HG02943 (cell line): Measurements from ENCODE around the gene ZNF780B.
A peak's percentile ranks its signal among the peaks of the same experiment; 100 is the strongest.

Source experiments
- ATAC-seq: cut with Tn5 transposase; IDR thresholded peaks from one replicate; pipeline ENCODE4 v1.9.1; 2021; ENCODE audit warnings: mild to moderate bottlenecking, low read depth, moderate library complexity; ENCODE audit not compliant: unreplicated experiment

Gene ZNF780B

DNA sequence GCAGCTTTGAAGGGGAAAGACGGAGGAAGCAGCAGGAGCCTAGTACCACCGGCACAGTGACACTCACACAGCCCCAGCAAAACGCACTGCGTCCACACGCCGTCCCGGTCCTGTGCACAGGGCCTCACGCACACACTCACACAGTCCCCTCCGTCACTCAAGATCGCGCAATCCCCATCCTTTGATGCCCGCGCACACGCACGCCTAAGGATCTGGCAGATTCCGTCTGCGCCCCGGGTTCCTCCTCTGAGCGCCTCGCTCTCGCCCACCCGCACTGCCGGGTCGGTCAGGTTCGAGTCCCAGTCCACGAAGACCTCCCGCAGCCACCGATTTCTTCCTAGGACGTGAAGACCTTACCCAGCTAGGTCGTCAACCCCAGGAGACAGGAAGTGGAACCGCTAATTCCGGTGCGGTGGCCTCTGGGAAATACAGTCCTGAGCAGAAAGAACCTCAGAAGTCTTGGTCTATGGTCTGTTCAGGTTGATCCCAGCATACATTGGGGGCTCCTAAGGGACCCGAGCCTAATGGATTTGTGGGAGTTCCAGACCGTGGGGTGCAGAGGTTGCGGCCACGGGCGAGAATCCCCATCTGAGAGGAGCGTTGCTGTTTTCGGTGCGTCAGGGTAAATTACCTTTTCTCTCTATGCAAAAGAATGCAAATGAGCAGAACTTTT is at the start of gene ZNF780B:
TSS of gene ZNF780B (minus strand) at position 400 of the 673 bp plus-strand sequence. CDS start 5,899 bp downstream, outside the sequence.
- peak; percentile 90 for ATAC-seq

DNA sequence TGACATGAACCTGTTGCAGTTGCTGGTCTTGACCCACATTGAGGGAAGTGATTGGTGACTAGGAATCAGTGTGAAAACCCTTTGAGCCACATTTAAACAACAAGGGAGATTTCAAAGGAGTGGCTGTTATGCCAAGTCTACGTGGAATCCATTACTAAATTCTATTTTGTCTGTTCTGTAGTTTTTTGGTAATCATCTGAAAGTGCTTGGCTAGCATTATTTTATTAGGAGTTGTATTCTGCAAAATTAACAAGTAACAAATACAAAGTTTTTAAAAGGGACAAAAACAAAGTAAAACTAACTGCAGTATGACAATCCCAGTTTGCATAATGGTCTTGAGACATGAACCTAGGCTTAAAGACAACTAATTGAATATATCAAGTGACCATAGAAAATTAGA is 48.7 kb upstream of the ZNF780B start:
- no peak for ATAC-seq

DNA sequence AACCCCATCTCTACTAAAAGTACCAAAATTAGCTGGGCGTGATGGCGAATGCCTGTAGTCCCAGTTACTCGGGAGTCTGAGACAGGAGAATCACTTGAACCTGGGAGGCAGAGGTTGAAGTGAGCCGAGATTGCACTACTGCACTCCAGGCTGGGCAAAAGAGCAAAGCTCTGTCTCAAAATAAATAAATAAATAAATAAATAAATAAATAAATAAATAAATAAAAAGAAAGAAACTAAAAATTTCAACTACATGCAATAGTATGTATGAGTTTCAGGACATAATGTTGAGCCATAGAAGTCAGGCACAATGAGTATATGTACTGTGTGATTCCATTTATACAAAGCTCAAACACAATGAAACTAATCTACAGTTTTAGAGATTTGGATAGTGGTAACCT is 47.6 kb upstream of the ZNF780B start:
- ATAC-seq: no peak

DNA sequence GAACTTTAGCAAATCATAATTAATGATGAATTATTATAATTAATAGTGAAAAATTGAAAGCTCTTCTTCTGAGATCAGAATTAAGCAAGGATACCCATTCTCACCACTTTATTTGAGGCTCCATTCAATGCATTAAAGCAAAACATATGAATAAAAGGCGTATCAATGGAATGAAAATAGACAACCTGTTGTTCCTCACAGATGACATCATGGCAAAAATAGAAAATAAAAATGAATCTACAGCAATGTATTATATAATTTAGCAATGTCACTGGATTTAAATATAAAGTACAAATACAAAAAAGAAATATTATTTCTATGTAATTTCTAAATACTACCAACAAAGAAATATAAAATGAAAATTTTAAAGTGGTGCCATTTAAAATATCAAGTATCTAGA is 45.8 kb upstream of the ZNF780B start:
- no peak for ATAC-seq

DNA sequence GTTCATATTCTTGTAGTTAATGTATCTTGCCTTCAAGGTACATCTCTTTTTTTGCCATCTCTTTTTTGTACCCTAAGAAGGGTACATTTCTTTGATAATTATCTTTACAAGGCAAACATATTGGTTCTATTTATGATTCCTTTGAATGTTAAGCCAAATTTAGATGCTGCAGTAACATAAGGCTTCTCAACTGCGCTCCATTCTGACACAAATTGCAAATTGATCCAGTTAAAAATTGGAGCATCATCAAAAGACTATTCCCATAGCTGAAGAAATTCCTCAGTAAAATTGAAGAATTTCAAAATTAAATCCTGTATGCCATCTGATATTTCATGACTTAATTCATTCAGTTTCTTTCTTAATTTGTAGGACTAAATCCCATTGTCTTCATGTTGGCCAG is 37.4 kb upstream of the ZNF780B start:
- no peak for ATAC-seq

DNA sequence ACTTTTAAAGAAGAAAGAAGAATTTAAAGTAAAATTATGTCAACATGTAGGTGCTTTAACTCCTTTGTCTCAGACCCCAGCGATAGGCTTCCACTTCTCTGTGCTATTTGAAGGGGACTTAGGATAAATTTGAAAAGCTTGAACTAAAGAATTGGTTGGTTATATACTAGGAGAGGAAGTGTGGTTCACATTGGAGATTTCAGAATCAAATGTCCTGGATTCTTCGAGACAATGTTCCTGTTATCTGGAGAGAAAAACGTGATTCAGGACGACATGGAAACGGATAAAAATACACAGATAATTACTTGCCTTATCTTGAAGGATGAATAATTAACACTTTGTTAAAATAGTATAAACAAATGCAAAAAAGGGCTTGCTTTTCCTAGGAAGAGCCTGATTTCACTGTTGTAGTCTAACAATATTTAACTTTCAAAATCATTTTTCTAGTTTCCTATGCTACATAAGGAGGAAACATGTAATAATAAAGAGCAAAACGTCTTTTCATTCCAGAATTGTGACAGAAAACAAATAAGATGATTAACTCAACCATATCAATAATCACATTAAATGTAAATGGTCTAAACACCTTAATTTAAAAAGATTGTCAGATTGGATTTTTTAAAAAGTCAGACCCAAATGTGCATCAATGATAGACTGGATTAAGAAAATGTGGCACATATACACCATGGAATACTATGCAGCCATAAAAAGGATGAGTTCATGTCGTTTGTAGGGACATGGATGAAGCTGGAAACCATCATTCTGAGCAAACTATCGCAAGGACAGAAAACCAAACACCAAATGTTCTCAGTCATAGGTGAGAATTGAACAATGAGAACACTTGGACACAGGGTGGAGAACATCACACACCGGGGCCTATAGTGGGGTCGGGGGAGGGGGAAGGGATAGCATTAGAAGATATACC is 35.4 kb upstream of the ZNF780B start:
- ATAC-seq: no peak

DNA sequence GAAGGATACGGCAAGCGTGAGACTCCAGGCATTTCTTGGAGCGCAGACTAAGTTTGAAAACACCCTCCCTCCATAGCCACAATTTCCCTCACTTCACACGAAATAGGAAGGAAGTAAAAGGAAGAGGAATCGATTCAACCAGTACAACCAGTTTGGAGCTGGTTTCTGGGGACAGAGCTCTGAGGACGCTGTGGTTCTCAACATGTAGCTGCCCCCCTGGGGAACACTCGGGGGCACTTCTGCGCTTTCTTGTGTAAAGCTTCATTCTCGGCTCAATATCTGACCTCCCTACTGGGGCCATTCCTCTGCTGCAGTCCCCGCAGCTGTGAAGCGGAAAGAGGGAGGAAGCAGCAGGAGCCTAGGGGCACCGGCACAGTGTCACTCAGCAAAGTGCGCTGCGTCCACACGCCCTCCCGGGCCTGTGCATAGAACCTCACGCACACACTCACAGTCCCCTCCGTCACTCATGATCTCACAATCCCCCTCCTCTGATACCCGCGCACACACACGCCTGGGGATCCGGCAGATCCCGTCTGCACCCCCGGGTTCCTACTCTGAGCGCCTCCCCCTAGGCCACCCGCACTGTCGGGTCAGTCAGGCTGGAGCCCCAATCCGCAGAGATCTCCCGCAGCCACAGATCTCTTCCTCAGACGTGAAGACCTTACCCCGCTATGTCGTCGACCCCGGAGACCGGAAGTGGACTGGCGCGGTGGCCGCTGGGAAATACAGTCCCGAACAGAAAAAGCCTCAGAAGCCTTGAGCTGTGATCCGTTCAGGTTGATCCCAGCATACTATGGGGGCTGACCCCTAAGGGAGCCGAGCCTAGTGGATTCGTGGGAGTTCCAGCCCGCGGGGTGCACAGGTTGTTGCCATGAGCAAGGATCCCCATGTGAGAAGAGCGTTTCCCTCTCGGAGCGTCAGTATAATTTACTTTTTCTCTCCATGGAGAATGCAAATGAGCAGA is 34.5 kb upstream of the ZNF780B start, which contains the start of gene ZNF780A:
TSS of gene ZNF780A (minus strand) at position 703 of the 964 bp plus-strand sequence. CDS start 6,190 bp downstream, outside the sequence.
- ATAC-seq: peak; percentile 73

DNA sequence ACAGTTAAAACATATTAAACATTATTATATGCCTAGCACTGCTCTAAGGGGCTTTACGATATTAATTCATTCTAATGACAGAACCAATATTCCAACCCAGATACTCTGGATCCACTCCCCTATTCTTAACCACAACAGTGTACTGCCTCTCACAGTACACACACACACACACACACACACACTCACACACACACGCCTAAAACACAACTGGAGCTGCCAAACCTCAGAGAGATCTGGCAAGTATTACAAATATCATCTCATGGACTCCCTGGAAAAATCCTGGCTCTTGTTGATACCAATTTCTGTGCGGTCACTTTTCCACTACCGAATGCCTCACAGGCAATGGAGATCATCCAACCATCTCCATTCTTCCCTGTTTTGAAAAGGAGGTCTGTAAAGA is 33.4 kb upstream of the ZNF780B start:
- ATAC-seq: no peak

DNA sequence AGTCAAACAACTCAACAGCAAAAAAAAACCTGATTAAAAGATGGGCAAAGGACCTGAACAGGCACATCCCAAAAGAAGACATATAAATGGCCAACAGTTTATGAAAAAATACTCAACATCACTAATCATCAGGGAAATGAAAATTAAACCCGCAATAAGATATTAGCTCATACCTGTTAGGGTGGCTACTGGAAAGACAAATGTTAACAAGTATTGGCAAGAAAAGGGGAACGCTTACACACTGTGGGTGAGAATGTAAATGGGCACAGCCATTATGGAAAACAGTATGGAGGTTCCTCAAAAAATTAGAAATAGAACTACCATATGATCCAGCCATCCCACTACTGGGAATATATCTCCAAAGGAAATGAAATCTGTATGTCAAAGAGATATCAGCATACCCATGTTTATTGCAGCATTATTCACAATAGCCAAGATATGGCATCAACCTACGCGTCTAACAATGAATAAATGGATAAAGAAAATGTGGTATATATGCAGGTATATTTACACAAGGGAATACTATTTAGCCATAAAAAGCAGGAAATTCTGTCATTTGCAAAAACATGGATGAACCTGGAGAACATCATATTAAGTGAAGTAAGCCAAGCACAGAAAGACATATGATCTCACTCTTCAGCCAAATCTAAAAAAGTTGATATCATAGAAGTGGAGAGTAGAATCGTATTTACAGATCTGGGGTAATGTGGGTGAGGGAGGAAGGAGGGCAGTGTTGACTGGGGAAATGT is 32.4 kb upstream of the ZNF780B start:
- ATAC-seq: no peak

DNA sequence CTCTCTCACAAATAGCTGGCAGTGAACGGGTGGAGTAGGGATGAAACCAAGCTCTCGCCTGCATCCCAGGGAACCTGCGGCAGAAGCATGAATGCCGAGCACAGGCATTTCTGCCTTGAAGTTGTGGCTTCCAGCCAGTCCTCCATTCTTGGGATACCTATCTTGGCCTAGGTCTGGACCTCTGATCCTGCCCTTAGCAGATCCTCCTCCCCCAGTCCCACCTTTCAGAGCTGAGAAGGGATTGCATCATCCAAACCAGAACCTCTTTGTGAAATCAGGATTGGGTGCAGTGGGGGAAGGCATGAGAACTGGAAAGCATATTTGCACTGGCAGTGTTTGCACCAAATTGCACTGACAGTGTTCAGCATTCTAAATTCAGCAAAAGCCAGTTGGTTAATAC is 28.9 kb upstream of the ZNF780B start:
- no peak for ATAC-seq

DNA sequence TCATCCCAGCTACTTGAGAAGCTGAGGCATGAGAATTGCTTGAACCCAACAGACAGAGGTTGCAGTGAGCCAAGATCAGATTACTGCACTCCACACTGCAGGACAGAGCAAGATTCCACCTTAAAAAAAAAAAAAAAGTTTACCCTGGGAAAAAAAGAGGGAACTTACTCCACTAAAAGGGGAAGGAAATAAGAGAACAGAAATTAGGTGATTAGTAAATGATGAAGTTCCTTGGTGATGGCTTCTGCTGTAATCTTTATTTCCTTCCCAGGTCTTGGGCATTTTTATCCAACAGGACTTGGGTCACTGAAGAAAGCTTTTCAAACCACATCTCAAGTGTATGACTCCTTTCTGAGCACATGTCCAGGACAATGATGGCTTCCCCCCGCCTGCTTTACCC is 25.4 kb upstream of the ZNF780B start:
- ATAC-seq: no peak

DNA sequence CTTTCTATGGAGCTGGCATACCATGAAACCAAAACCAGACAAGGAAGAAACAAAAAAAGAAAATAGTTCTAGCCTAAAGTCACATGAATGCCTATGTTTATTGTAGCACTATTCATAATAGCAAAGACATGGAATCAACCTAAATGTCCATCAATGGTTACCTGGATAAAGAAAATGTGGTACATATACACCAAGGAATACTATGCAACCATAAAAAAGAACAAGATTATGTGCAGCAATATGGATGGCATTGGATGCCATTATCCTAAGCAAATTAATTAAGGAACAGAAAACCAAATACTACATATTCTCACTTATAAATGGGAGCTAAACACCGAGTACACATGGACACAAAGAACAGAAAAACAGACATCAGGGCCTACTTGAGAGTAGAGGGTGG is 24.3 kb upstream of the ZNF780B start:
- no peak for ATAC-seq

DNA sequence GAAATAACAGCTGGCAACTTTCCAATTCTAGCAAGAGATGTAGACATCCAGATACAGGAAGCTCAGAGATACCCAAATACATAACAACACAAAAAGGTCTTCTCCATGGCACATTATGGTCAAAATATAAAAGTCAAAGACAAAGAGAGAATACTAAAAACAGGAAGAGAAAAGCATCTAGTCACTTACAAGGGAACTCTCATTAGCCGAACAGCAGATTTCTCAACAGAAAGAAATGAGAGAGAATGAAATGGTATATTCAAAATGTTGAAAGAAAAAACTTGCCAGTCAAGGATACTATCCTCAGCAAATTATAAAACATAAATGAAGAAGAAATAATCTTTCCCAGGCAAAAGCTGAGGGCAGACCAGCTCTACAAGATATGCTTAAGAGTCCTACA is 22.3 kb upstream of the ZNF780B start:
- no peak for ATAC-seq

DNA sequence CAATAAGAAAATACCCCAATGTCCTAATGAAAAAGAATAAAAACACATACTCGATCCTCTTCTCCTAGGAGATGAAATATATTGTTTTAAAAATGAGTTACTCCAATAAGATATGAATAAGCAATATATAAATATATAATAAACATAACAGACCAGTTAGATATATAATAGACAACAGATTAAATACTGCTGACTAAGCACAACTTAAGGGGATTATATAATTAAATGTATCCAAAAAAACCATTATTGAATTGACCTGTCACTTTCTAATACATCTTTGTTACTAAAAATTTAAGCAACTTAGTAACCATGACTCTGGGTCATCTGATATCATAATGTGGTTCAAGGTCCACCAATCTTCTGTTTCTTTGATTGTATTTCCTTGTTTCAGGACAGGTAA is 14.0 kb upstream of the ZNF780B start:
- no peak for ATAC-seq

DNA sequence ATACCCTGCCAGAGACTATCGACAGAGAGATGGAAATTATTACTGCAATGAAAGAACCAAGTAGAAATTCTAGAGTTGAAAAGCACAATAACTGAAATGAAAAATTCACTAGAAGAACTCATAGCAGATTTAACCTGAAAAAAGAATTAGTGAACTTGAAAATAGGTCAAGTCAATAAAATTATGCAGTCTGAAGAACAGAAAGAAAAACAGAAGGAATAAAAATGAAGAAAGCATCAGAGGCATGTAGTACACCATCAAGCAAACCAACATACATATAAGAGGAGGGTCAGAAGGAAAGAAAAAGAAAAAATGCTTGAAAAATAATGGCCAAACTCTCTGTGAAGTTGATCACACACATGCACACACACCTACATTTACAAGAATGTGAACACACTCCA is 3.6 kb upstream of the ZNF780B start:
- no peak for ATAC-seq

DNA sequence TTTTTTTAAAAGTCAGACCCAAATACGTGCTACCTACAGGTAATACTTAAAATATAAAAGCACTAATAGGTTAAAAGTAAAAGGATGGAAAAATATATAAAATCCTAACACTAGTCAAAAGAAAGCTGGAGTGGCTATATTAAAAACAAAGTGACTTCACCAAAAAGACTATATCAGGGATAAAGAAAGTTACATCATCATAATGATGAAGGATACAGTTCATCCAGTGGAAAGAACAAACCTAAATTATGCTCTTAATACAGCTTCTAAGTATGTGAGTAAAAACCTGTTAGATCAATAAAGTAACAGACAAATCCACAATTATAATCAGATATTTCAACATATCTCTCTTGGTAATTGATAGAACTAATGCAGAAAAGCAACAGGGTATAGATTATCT is 1.1 kb upstream of the ZNF780B start:
- no peak for ATAC-seq

DNA sequence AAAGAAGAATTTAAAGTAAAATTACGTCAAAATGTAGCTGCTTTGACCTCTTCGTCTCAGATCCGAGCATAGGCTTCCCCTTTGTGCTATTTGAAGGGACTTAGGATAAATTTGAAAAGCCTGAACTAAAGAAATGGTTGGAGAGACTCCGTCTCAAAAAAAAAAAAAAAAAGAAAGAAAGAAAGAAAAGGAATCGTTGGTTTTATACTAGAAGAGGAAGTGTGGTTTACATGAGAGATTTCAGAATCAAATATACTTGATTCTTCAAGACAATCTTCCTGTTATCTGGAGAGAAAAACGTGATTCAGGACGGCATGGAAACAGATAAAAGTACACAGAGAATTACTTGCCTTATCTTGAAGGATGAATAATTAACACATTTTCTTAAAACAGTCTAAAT is 474 bp upstream of the ZNF780B start:
- ATAC-seq: no peak

DNA sequence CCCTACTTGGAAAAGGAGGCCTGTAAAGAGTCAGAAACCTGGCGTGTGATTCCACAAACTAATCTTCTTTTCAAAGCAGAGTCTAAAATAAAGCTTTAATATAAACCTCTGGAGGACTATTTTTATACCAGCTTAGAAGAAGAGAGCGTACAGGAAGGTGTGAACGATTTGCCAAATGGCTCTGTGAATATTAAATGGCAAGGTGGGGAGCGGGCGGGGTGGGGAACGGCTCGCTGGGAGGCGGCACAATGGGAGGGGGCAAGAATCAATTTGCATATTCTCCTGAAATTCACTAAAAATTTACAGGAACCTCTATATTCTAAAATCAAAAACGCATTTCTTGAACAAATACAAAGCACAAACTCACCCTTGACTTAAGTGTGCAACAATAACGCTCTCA is 982 bp downstream of the ZNF780B start:
- ATAC-seq: no peak

DNA sequence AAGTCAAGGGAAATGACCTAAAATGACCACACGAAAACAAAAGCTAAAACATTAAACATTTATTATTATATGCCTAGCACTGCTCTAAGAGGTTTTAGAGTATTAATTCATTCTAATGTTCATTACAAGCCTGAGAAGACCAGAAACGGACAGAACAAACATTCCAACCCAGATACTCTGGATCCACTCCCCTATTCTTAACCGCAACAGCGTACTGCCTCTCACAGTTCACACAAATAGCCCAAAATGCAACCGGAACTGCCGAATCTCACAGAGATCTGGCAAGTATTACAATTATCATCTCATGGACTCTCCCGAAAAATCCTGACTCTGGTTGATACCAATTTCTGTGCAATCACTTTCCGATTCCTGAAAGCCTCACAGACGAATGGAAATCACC is 1.4 kb downstream of the ZNF780B start:
- no peak for ATAC-seq

DNA sequence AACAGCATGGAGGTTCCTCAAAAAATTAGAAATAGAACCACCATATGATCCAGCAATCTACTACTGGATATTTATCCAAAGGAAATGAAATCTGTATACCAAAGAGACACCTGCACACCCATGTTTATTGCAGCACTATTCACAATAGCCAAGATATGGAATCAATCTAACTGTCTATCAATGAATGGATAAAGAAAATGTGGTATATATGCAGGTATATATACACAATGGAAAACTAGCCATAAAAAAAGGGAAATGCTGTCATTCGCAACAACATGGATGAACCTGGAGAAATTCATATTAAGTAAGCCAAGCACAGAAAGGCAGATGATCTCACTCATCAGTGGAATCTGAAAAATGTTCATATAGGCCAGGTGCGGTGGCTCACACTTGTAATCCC is 2.5 kb downstream of the ZNF780B start:
- no peak for ATAC-seq
